Measurements from ENCODE around the gene MIP. TPM values are rescaled to one million over a fixed set of nuclear protein-coding genes. Genes with fewer than 3 reads are reported as not detected.

Gene MIP
- polyA plus RNA-seq, 1 donor (not counting 4 experiments of a cell fraction or from before 2014, with no cell fraction given): not detected

DNA sequence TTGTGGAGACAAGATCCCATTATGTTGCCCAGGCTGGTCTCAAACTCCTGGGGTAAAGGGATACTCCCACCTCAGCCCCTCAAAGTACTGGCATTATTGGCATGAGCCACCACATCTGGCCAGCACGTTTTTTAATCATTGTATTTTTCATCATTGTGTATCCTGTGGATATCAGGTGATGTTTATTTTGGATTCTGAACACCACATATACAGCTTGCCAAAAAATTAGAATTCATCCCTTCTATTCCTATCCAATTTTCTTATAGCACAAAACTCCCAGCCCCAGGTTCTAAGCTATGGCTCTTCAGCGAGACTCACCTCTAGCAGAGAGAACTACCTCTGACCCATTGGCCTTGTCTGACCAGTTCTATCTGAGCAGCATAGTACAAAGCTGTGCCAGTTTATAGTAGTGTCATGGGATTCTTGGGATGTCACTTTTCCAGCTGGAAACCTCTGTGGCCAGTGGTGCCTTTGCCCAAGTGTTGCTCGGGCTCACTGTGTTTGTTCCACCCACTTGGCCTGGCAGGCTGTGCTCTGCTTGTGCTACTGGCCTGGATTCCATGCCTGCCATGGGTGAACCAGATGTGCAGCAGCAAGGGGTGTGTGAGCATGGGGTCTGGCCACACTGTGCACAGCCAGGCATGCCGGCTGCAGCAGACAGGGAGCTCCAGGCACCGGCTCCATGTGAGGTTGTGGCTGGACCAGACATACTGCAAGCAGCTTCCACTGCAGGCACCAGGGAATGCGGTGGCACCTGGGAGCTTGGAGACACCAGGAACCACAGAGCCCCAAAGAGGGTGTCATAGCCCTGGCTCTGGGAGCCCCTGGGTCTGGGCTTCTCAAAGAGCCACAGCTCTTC lies 42.4 kb downstream of the MIP start:
- dilution Hi-C loops (cut with MboI; ENCODE audit: extremely low pct_ligation_motif_present, low sequenced_read_pairs): no loop called here
- no peak for FAIRE-seq
- no peak overlapping the region for H3K4me3 ChIP-seq (ENCODE audit: control insufficient read depth in 2 of 3, extremely low read depth in 1 of 3, insufficient read depth in 2 of 3, low read depth in 1 of 3, low read length in 3 of 3)

DNA sequence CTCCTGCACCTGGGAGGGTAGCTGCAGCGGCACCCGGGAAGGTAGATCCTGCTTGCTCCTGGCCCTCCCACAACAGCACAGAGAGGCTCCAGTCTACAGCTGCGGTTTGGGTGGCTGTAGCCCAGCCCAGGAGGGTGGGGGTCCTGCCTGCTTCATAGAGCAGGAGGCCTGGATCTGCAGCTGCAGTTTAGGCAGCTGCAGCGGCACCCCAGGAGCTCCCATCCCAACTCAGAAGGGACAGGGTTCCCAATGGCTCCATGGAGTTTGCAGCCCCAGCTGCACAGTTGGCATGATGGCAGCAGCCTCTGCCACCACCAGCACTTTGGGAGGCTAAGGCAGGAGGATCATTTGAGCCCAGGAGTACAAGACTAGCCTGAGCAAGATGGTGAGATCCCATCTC lies 43.7 kb downstream of the MIP start:
- no peak overlapping the region for H3K4me2 ChIP-seq (ENCODE audit: control insufficient read depth, extremely low read depth, insufficient read depth, low read depth, low read length)
- no peak overlapping the region for H3K27ac ChIP-seq (ENCODE audit: control insufficient read depth, insufficient read depth, low read length)
- dilution Hi-C loops (cut with MboI; ENCODE audit: extremely low pct_ligation_motif_present, low sequenced_read_pairs): no loop called here

More for the DNA sequence above, 42.4 kb downstream of the MIP start:
- H3K27me3 ChIP-seq (ENCODE audit: control insufficient read depth, extremely low read depth, insufficient read depth, low read length): no peaks in the 10 kb centered on the region
- H3K9ac ChIP-seq (ENCODE audit: control insufficient read depth, extremely low read depth, insufficient read depth, low read length): no peak overlapping the region
- H3K79me2 ChIP-seq (ENCODE audit: control insufficient read depth, insufficient read depth, low read length): no peaks in the 10 kb centered on the region
- H4K20me1 ChIP-seq (ENCODE audit: control insufficient read depth, extremely low read depth, insufficient read depth, low read length): no peaks in the 10 kb centered on the region
- DNase-seq (ENCODE audit: low read depth, low spot score): no peak
- no peak overlapping the region for H2AFZ ChIP-seq (ENCODE audit: control insufficient read depth, low read length)
- H3K4me1 ChIP-seq (ENCODE audit: control insufficient read depth, extremely low read depth, insufficient read depth, low read length): no peaks in the 10 kb centered on the region
- TF ChIP-seq, protein P1, sequence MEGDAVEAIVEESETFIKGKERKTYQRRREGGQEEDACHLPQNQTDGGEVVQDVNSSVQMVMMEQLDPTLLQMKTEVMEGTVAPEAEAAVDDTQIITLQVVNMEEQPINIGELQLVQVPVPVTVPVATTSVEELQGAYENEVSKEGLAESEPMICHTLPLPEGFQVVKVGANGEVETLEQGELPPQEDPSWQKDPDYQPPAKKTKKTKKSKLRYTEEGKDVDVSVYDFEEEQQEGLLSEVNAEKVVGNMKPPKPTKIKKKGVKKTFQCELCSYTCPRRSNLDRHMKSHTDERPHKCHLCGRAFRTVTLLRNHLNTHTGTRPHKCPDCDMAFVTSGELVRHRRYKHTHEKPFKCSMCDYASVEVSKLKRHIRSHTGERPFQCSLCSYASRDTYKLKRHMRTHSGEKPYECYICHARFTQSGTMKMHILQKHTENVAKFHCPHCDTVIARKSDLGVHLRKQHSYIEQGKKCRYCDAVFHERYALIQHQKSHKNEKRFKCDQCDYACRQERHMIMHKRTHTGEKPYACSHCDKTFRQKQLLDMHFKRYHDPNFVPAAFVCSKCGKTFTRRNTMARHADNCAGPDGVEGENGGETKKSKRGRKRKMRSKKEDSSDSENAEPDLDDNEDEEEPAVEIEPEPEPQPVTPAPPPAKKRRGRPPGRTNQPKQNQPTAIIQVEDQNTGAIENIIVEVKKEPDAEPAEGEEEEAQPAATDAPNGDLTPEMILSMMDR (optimal IDR thresholded peaks at IDR 0.05 in 1 of 3, IDR thresholded peaks at IDR 0.05 in 1 of 3, conservative IDR thresholded peaks at IDR 0.05 in 1 of 3; ENCODE audit: extremely low read depth in 1 of 3, insufficient read depth in 2 of 3, low read length in 3 of 3): no peak
- TF ChIP-seq EZH2 (IDR thresholded peaks at IDR 0.05; ENCODE audit: low read length): no peak
- H3K9me1 ChIP-seq (ENCODE audit: control insufficient read depth, extremely low read depth, insufficient read depth, low read length): no peaks in the 10 kb centered on the region
- H3K9me3 ChIP-seq (ENCODE audit: control insufficient read depth, low read depth, low read length): no peaks in the 10 kb centered on the region
- H3K36me3 ChIP-seq (ENCODE audit: control insufficient read depth in 2 of 2, extremely low read depth in 1 of 2, insufficient read depth in 2 of 2, low read length in 2 of 2): peaks cover 0 to 7% of the 10 kb centered on the region in 2 experiments
- H3K27ac ChIP-seq (ENCODE audit: control insufficient read depth, insufficient read depth, low read length): no peak overlapping the region
- H3K4me2 ChIP-seq (ENCODE audit: control insufficient read depth, extremely low read depth, insufficient read depth, low read depth, low read length): no peak overlapping the region

More for the DNA sequence above, 43.7 kb downstream of the MIP start:
- TF ChIP-seq EZH2 (IDR thresholded peaks at IDR 0.05; ENCODE audit: low read length): no peak
- TF ChIP-seq, protein P1 (optimal IDR thresholded peaks at IDR 0.05 in 1 of 3, IDR thresholded peaks at IDR 0.05 in 1 of 3, conservative IDR thresholded peaks at IDR 0.05 in 1 of 3; ENCODE audit: extremely low read depth in 1 of 3, insufficient read depth in 2 of 3, low read length in 3 of 3): no peak
- Histone ChIP-seq H3K4me3 (ENCODE audit: control insufficient read depth in 2 of 3, extremely low read depth in 1 of 3, insufficient read depth in 2 of 3, low read depth in 1 of 3, low read length in 3 of 3) (no peak overlapping the region), H3K27me3 (ENCODE audit: control insufficient read depth, extremely low read depth, insufficient read depth, low read length) (no peaks in the 10 kb centered on the region), H3K79me2 (ENCODE audit: control insufficient read depth, insufficient read depth, low read length) (no peaks in the 10 kb centered on the region), H4K20me1 (ENCODE audit: control insufficient read depth, extremely low read depth, insufficient read depth, low read length) (no peaks in the 10 kb centered on the region), H3K9ac (ENCODE audit: control insufficient read depth, extremely low read depth, insufficient read depth, low read length) (no peak overlapping the region), H2AFZ (ENCODE audit: control insufficient read depth, low read length) (no peak overlapping the region), H3K4me1 (ENCODE audit: control insufficient read depth, extremely low read depth, insufficient read depth, low read length) (no peaks in the 10 kb centered on the region), H3K9me3 (ENCODE audit: control insufficient read depth, low read depth, low read length) (no peaks in the 10 kb centered on the region), H3K36me3 (ENCODE audit: control insufficient read depth in 2 of 2, extremely low read depth in 1 of 2, insufficient read depth in 2 of 2, low read length in 2 of 2) (peaks cover 0 to 7% of the 10 kb centered on the region in 2 experiments), H3K9me1 (ENCODE audit: control insufficient read depth, extremely low read depth, insufficient read depth, low read length) (no peaks in the 10 kb centered on the region)
- DNase-seq (ENCODE audit: low read depth, low spot score): no peak
- FAIRE-seq: no peak

Measured in keratinocyte (primary cell).